ENCODE data around the gene BMERB1. TPM values are rescaled to one million over a fixed set of nuclear protein-coding genes. Genes with fewer than 3 reads are reported as not detected.

Gene BMERB1
- total RNA-seq, 3 donors from 2014 or later: 25.3 to 77.8 (median 38.7) TPM

- Histone ChIP-seq H3K27ac (no peak overlapping the region), H3K9me3 (peaks cover 0 to 9% of the 10 kb centered on the region in 2 donors), H3K4me1 (no peaks in the 10 kb centered on the region), H3K4me3 (no peak overlapping the region), H3K27me3 (no peaks in the 10 kb centered on the region), H3K36me3 (no peaks in the 10 kb centered on the region)
- intact Hi-C loops (cut with DNase I; ENCODE audit: low total_unique reads): no loop called here
- TF ChIP-seq POLR2A (IDR thresholded peaks at IDR 0.05): no peak
- TF ChIP-seq POLR2AphosphoS5 (IDR thresholded peaks at IDR 0.05): no peak
- TF ChIP-seq CTCF (IDR thresholded peaks at IDR 0.05): no peak
- DNase-seq (ENCODE audit: low spot score in 2 of 2): no peak
These were observed 113.3 kb downstream of the BMERB1 start for GRCh38 chr16:15547768-15548096.

- Histone ChIP-seq H3K36me3 (no peaks in the 10 kb centered on the region), H3K9me3 (peaks cover 0 to 1% of the 10 kb centered on the region in 2 donors), H3K4me3 (no peak overlapping the region), H3K27me3 (no peaks in the 10 kb centered on the region), H3K4me1 (no peaks in the 10 kb centered on the region), H3K27ac (no peak overlapping the region)
- no peak for DNase-seq (ENCODE audit: low spot score in 2 of 2)
- intact Hi-C loops (cut with DNase I; ENCODE audit: low total_unique reads): no loop called here
- no peak for TF ChIP-seq POLR2A (IDR thresholded peaks at IDR 0.05)
- no peak for TF ChIP-seq POLR2AphosphoS5 (IDR thresholded peaks at IDR 0.05)
- no peak for TF ChIP-seq CTCF (IDR thresholded peaks at IDR 0.05)
These were observed 114.1 kb downstream of the BMERB1 start for GRCh38 chr16:15548482-15548891.

- Histone ChIP-seq H3K27ac (no peak overlapping the region), H3K4me3 (no peak overlapping the region), H3K9me3 (no peaks in the 10 kb centered on the region), H3K36me3 (no peaks in the 10 kb centered on the region), H3K27me3 (no peaks in the 10 kb centered on the region), H3K4me1 (no peaks in the 10 kb centered on the region)
- TF ChIP-seq CTCF (IDR thresholded peaks at IDR 0.05): no peak
- TF ChIP-seq POLR2AphosphoS5 (IDR thresholded peaks at IDR 0.05): no peak
- TF ChIP-seq POLR2A (IDR thresholded peaks at IDR 0.05): no peak
- intact Hi-C loops (cut with DNase I; ENCODE audit: low total_unique reads): no loop called here
- DNase-seq (ENCODE audit: low spot score in 2 of 2): no peak
These were observed 118.1 kb downstream of the BMERB1 start for GRCh38 chr16:15552507-15552906.

GRCh38 chr16:15553313-15554088 lies 119.1 kb downstream of the BMERB1 start:
- Histone ChIP-seq H3K4me1 (no peaks in the 10 kb centered on the region), H3K36me3 (no peaks in the 10 kb centered on the region), H3K9me3 (no peaks in the 10 kb centered on the region), H3K27ac (no peak overlapping the region), H3K4me3 (no peak overlapping the region), H3K27me3 (no peaks in the 10 kb centered on the region)
- TF ChIP-seq POLR2A (IDR thresholded peaks at IDR 0.05): no peak
- TF ChIP-seq CTCF (IDR thresholded peaks at IDR 0.05): no peak
- no peak for TF ChIP-seq POLR2AphosphoS5 (IDR thresholded peaks at IDR 0.05)
- intact Hi-C loops (cut with DNase I; ENCODE audit: low total_unique reads): no loop called here
- DNase-seq (ENCODE audit: low spot score in 2 of 2): no peak

GRCh38 chr16:15556130-15556529 lies 121.7 kb downstream of the BMERB1 start:
- no peaks in the 10 kb centered on the region for H3K4me1 ChIP-seq
- no peak overlapping the region for H3K4me3 ChIP-seq
- no peaks in the 10 kb centered on the region for H3K36me3 ChIP-seq
- no peak for DNase-seq (ENCODE audit: low spot score in 2 of 2)
- no peaks in the 10 kb centered on the region for H3K27me3 ChIP-seq
- H3K9me3 ChIP-seq: no peaks in the 10 kb centered on the region
- intact Hi-C loops (cut with DNase I; ENCODE audit: low total_unique reads): no loop called here
- H3K27ac ChIP-seq: no peak overlapping the region
- TF ChIP-seq CTCF (IDR thresholded peaks at IDR 0.05): no peak
- TF ChIP-seq POLR2AphosphoS5 (IDR thresholded peaks at IDR 0.05): no peak
- TF ChIP-seq POLR2A (IDR thresholded peaks at IDR 0.05): no peak
